Cardiac muscle cell (in vitro differentiated cells and primary cell): ENCODE measurements around the gene GTF3A. TPM values are rescaled to one million over a fixed set of nuclear protein-coding genes. Genes with fewer than 3 reads are reported as not detected.
A peak's percentile ranks its signal among the peaks of the same experiment; 100 is the strongest.

Experiments used
- DNase-seq, 2 donors: peaks; one replicate each; pipeline versions ENCODE4 v3.0.0 to v3.0.0-alpha.2; 2010 to 2017; ENCODE audit warnings: low read depth in 1 of 2, low spot score in 1 of 2
- H3K27ac ChIP-seq: fragments of 200-600 bp; sonication (generic); 2 replicates; pipeline ENCODE4 v1.5.1; 2016
- H3K27me3 ChIP-seq: fragments of 200-600 bp; sonication (generic); 2 replicates; pipeline ENCODE4 v1.6.0; 2016; ENCODE audit warnings: control low read depth
- H3K36me3 ChIP-seq: fragments of 200-600 bp; sonication (generic); 2 replicates; pipeline ENCODE4 v1.5.1; 2016; ENCODE audit warnings: control low read depth
- H3K4me1 ChIP-seq: fragments of 200-600 bp; sonication (generic); 2 replicates; pipeline ENCODE4 v1.8.1; 2017; ENCODE audit warnings: low read depth, mild to moderate bottlenecking, mixed run types
- H3K4me3 ChIP-seq: fragments of 200-600 bp; sonication (generic); 2 replicates; pipeline ENCODE4 v1.5.1; 2016; ENCODE audit warnings: mild to moderate bottlenecking
- H3K9me3 ChIP-seq: fragments of 200-600 bp; sonication (generic); 2 replicates; pipeline ENCODE4 v1.5.1; 2017; ENCODE audit warnings: low read depth, mild to moderate bottlenecking, control low read depth
- CTCF ChIP-seq: IDR thresholded peaks from 2 replicates; pipeline ENCODE4 v1.5.1; 2012; ENCODE audit warnings: low read depth, mild to moderate bottlenecking, low read length
- polyA plus RNA-seq: library from polyadenylated mRNA; unstranded; fragments of >200 nt; fragmentation: Nextera tagmentation; extraction: Ambion mirVana; gene quantifications from 2 replicates; pipeline ENCODE4 v1.2.1, GENCODE V29; 2016
- total RNA-seq: library from RNA; depleted of rRNA; stranded (reverse); fragments of >200 nt; gene quantifications from 2 replicates; pipeline ENCODE4 v1.2.3, GENCODE V29; 2016

The GTF3A gene
- total and polyA plus RNA-seq, 2 experiments from 2014 or later, result 56.9 to 140 TPM

- Histone ChIP-seq H3K36me3 (peaks cover 30% of the 10 kb centered on the region), H3K4me3 (no peak overlapping the region), H3K9me3 (no peaks in the 10 kb centered on the region), H3K27me3 (no peaks in the 10 kb centered on the region), H3K27ac (no peak overlapping the region), H3K4me1 (peaks cover 17% of the 10 kb centered on the region)
- no peak for DNase-seq
- no peak for TF ChIP-seq CTCF
Observed at GRCh38 chr13:27427641-27428040, 3.2 kb downstream of the GTF3A start.

- peaks cover 32% of the 10 kb centered on the region for H3K36me3 ChIP-seq
- H3K4me3 ChIP-seq, result no peak overlapping the region
Observed at GRCh38 chr13:27428160-27428559, 3.7 kb downstream of the GTF3A start.

GRCh38 chr13:27432180-27432579 lies 7.8 kb downstream of the GTF3A start:
- Histone ChIP-seq H3K9me3 (no peaks in the 10 kb centered on the region), H3K4me1 (no peaks in the 10 kb centered on the region), H3K27ac (peak overlapping the region; percentile 43), H3K4me3 (no peak overlapping the region), H3K27me3 (no peaks in the 10 kb centered on the region), H3K36me3 (peaks cover 50% of the 10 kb centered on the region)
- DNase-seq, result no peak
- no peak for TF ChIP-seq CTCF

More at GRCh38 chr13:27428160-27428559, 3.7 kb downstream of the GTF3A start:
- Histone ChIP-seq H3K4me1 (peaks cover 17% of the 10 kb centered on the region), H3K27me3 (no peaks in the 10 kb centered on the region), H3K27ac (no peak overlapping the region), H3K9me3 (no peaks in the 10 kb centered on the region)
- DNase-seq, result no peak
- no peak for TF ChIP-seq CTCF

- peaks cover 50% of the 10 kb centered on the region for H3K36me3 ChIP-seq
- DNase-seq, result no peak
- H3K4me3 ChIP-seq, result no peak overlapping the region
- H3K27me3 ChIP-seq, result no peaks in the 10 kb centered on the region
- H3K4me1 ChIP-seq, result no peaks in the 10 kb centered on the region
- no peak for TF ChIP-seq CTCF
- no peaks in the 10 kb centered on the region for H3K9me3 ChIP-seq
- no peak overlapping the region for H3K27ac ChIP-seq
Observed at GRCh38 chr13:27432611-27433210, 8.3 kb downstream of the GTF3A start.

GRCh38 chr13:27437126-27437525 lies 12.7 kb downstream of the GTF3A start:
- peaks cover 27% of the 10 kb centered on the region for H3K36me3 ChIP-seq
- H3K4me3 ChIP-seq, result no peak overlapping the region

More at GRCh38 chr13:27437126-27437525, 12.7 kb downstream of the GTF3A start:
- no peak for TF ChIP-seq CTCF
- Histone ChIP-seq H3K4me1 (no peaks in the 10 kb centered on the region), H3K9me3 (no peaks in the 10 kb centered on the region), H3K27ac (no peak overlapping the region), H3K27me3 (no peaks in the 10 kb centered on the region)
- DNase-seq, result no peak
